HG03460 (cell line): ENCODE data around the gene ALPI.

Experiments
- ATAC-seq: cut with Tn5 transposase; IDR thresholded peaks from one replicate; pipeline ENCODE4 v1.9.1; 2021; ENCODE audit not compliant: unreplicated experiment

ALPI gene

GRCh38 chr2:232483923-232484627 is 28.1 kb downstream of the ALPI start:
- ATAC-seq, result no peak

DNA sequence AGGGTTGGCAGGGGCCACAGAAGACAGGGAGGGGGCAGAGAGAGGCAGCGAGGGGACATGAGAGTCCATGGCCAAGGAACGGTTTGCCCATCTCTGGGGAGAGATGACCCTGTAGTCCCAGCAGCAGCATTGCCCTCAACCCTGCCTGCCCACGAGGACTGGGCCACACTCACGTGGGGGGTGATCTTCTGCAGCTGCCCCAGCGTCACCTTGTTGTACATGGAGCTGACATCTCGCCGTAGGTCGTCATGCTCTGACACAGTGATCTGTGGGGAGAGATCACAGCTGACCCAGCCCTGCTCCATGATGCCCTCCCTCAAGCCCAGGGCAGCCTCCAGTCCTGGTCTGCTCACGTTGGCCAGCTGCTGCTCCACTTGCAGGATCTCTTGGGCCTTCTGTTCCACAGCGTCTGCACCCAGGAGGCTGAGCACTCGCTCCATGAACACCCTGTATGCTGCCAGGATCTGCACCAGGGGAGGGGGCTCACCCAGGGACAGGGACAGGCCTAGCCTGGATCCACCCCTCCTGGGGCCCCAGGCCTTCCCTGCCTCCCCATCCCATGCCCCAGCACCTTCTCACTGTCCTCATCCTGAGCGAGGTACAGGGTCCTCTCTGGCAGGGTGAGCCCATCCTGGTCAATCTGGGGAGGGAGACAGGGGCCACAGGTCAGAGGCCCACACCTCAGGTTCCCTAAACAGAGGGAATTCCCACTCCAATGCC is 28.8 kb downstream of the ALPI start:
- no peak for ATAC-seq

DNA sequence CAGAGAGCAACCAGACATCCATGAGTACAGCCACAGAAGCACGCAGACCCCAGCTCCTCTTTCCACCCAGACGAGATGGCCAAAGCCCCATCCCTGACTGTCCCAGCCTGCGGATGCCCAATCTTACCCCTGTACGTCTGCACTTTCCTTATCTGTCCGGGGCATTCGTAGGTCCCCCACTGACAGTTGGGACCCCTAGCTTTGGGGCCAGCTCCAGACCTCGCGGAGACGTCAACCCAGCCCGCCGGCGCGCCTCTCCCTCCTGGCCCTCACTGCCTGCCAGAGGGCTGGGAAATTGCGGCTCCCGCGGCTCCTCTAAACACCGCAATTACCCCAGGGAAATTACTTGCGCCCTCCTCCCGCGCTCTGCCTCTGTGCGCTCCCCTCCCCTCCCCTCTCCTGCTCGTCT is 29.4 kb downstream of the ALPI start:
- no peak for ATAC-seq

DNA sequence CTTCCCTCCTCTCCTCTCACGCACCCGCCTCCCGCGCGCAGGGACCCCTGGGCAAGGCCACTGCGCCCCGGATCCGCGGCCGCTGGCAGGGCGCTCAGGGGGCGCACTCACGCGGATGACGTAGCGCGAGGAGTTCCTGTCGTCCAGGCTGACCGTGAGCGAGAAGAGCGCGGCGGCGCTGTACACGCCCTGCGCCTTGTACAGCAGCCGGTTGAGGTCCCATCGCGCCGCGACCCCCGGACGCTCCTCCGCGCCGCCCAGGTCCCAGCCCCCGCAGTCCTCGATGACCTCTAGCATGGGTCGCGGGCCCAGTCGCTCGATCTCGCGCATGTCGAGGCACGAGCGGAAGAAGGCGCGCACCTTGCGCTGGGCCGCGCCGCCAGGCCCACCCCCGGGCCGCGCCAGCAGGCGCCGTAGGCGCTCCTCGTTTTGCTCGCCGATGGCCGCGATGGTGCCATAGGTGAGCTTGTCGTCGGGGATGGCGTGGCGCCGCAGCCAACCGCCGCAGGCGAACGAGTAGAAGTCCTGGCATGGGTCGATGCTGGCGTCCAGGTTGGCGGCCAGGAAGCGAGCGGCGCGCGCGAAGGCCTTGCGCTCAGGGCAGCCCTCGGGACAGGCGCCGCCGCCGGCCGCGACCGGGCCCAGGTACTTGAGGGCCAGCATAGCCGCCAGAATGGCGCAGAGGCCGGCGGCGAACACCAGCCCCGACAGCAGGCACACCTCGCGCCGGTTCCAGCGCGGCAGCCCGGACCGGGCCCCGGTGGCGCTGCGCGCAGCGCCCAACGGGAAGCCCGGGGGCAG is 30.0 kb downstream of the ALPI start:
- no peak for ATAC-seq

DNA sequence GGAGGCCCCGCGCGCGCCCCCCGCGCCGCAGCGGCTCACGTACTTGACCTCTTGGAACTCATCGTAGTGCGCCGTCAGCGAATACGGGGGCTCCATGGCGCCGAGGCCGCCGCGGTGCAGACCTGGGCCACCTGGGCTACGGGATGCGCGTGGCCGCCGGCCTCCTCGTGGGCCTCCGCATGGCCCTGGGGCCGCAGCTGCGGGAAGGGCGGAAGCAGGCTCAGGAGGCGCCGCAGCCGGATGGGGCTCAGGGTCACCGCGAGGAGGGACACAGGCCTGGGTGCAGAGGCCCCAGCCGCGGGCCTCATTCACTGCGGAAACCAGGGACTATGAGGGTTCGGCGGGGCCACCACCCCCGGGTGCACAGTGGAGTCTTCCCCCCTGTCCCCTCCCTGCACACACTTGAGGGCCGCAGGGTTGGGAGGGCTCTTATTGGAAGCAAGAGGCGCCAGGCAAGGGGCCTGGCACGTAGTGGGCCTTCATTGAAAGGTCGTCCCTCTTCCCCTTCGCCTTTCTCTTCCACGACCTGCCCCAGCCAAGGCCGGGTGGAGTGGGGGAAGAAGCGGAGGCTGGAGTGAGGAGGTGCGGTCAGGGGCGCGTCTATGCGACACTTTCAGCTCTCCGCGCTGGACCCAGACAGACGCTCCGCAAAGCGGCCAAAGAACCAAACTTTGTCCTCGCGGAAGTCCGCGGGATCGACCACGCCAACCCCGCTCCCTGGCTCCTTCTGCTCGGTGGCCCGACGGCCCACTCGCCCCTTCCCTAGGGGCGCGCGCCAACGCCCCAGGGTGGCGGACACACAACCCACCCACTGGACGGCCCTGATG is 30.8 kb downstream of the ALPI start:
- ATAC-seq, result no peak

DNA sequence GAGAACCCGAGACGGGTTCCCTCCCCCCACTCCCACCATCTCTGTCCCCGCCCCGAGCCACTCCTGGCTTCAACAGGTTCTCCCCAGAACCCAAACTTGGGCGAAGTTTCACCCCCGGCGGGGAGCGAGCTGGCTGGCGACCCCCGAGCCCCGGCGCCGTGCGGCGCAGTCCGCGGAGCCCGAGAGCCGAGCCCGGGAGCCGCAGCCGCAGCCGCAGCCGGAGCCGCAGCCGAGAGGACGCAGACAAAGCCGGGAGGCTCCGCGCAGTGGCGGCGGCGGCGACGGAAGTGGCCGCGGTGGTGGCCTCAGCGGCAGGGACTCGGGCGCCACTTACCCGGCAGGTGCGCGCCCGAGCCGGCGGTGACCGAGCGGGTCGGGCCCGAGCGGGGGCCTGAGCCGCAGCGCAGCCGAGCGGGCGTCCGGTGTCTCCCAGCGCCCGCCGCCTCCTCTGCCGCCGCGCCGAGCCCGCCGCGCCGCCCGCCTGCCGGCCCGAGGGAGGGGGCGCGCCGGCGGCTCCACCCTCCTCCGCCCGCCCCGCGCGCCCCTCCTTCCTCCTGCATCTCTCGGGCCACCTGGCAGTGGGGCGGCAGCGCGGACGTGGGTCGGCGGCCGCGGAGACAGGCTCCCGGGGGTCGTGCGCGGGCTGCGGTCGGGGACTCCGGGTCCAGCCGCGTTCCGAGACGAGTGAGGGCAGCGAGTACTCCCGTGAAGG is 31.6 kb downstream of the ALPI start, which contains the start of gene ECEL1:
TSS of gene ECEL1 (minus strand) at position 450 of the 712 bp plus-strand sequence. CDS start 1,181 bp downstream, outside the sequence.
- ATAC-seq, result no peak

DNA sequence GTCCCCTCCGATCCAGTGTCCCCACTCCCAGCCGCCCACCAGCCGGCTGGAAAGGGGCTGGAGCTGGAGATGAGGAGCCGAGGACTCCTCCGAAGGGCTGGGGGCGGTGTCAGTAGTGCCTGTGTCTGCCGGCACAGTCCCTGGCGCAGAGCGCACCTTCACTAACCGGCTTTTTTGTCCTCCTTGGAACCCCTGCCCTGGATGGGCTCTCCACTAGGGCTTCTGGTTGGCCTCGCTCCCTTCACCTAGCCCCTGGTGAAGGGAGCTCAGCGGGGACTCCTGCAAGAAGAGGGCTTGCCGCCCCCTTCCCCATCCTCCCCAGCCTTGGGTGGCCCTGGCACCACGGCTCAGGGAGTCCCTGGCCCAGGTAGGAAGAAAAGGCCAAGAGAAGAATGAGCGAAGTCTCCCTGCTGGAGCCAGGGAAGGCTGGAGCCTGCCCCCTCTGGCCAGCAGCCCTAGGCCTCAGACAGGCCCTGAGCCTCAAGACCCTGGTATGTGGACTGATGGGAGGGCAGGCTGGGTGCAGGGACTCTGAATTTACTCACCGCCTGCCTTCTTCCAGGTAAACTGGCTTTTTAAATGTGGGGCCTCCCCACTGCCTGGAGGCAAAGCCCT is 32.3 kb downstream of the ALPI start:
- no peak for ATAC-seq

GRCh38 chr2:232488721-232489300 is 32.9 kb downstream of the ALPI start:
- no peak for ATAC-seq

- no peak for ATAC-seq
Measured at GRCh38 chr2:232489516-232490220, 33.7 kb downstream of the ALPI start.

DNA sequence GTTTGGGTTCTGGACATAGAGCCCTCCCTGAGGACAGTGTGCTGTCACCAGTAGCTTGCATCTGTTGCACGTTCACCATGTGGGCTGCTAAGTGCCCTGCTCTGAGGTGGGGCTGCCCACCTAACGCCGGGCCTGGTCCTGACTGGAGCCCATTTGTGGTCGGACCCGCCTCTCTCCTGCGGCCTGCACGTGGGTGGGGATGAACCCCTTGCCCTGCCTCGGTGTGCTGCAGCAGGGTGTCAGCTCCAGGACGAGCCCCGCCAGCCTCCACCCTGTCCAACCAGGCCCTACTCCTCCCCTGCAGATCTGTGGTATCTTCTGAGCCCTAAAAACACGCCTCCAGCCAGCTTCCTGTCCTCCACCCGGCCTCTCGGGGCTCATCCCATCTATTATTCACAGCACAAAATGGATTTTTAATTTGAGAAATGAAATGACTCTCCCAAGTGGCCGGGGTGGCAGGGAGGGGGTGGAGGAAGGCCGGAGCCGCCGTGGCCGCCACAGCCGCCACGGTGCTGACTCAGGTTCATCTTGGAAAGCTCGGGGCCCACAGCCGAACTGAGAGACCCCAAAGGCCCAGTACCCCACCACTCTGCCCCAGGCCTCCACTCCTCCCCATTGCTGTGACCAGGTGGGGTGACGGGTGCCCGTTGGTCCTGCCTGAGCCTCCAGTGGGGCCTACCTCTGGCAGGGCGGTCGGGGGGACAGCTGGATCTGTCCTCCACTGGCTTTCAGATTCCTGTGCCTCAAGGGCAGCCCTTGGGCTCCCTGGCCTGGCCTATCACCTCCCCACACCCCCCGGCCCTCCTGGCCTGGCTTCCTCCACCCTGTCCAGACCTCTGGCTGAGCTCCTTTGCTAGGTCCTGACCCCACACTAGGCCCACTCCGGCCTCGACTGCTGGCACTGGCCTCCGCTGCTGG is 34.5 kb downstream of the ALPI start:
- no peak for ATAC-seq

DNA sequence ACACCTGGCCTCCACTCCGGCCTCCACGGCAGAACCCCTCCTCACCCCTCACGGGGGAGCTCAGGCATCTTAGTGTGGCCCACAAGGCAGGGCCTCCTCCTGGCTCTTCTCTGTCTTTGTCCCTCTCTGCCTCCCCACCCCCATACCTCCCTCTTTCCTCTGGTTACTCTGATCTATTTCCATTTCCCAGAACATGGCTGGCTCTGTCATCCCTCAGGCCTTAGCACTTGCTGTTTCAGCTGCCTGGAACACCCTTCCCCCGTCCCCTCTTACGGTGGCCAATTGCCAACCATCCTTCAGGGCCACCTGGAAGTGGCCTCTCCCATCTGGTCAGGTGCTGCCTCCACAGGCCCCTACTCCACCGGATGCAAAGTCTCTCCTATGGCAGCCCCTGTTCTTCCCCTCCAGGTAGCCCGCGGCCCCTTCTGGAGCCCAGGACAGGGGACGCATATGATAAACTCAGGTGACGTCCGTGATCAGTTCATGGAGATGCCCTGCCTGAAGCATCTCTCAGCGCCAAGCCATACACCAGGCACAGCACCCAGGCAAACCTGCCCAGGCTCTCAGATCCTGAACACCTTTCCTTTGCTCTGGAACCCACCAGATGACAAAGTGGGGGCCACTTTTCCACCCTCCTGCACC is 35.3 kb downstream of the ALPI start:
- ATAC-seq, result no peak

GRCh38 chr2:232492236-232492848 is 36.4 kb downstream of the ALPI start:
- ATAC-seq, result no peak

DNA sequence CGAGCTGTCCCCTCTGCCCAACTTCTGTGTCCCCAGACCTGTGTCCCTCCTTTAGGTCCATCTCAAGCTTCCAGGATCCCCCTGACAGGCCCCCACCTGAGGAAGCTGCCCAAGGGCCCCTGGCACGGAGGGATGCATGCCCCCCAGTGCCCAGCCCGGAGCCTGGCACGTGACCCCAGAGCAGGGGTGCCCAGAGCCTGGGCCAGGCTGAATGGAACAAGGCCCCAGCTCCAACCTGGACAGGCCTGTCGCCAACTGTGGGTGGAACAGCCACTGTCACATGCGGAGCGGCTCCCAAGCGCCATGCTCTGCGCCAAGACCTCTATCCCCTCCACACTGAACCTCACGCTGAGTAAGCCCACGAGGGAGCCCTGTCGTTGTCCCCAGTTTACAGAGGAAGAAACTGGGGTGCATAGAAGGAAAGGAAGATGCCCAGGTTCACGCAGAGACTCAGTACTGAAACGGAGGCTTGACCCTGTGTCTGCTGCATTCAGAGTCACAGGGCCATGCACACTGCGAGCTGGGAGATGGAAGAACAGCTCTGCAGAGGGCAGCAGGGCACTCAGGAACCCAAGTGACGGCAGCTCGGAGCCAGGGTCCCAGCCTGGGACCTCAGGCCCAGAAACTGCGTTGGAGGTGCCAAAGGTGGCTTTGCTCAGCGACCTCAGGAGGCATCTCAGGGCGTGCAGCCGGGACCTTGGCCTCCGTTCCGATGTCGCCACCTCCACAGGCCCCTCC is 37.2 kb downstream of the ALPI start:
- no peak for ATAC-seq

GRCh38 chr2:232493701-232494474 is 37.9 kb downstream of the ALPI start:
- ATAC-seq, result no peak

DNA sequence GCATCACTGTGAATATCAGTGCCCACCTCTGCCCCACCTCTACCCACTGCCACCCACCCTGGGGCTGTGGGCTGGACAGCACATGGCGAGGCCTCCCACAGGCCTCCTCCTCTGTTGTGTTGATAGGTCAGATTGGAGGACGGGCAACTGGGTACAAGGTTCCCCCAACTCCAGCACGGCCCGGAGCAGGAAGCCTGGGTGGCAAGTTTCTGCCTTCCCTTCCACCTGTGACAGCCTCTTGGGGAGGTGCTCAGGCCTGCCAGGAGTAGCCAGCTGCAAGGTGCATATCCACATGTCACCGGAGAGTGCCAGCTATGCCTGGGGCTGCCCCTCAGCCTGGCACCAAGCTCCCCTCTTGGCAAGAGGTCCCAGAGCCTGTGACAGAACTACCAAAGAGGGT is 38.6 kb downstream of the ALPI start:
- no peak for ATAC-seq
